HG02981 (cell line): ENCODE measurements around the gene UNC93B1.

ENCODE experiments used
- ATAC-seq: cut with Tn5 transposase; IDR thresholded peaks from one replicate; pipeline ENCODE4 v1.9.1; 2021; ENCODE audit warnings: mild to moderate bottlenecking, moderate library complexity; ENCODE audit not compliant: unreplicated experiment

The UNC93B1 gene

GRCh38 chr11:68003846-68004550, at the start of gene UNC93B1:
Gene UNC93B1 (minus strand): TSS chr11:68004097. CDS start chr11:68004043, 54 bp downstream.
- peak; percentile 51 for ATAC-seq

- ATAC-seq, result no peak
These were observed 49.2 kb upstream of the UNC93B1 start for GRCh38 chr11:68053117-68053516.

- ATAC-seq, result no peak
These were observed 48.4 kb upstream of the UNC93B1 start for GRCh38 chr11:68052137-68052873.

- ATAC-seq, result no peak
These were observed 47.6 kb upstream of the UNC93B1 start for GRCh38 chr11:68051191-68052136.

GRCh38 chr11:68050371-68050841, 46.5 kb upstream of the UNC93B1 start:
- no peak for ATAC-seq

GRCh38 chr11:68049509-68050370, 45.8 kb upstream of the UNC93B1 start:
- no peak for ATAC-seq

- no peak for ATAC-seq
These were observed 45.0 kb upstream of the UNC93B1 start for GRCh38 chr11:68048681-68049508.

GRCh38 chr11:68047437-68048290, 43.8 kb upstream of the UNC93B1 start:
- no peak for ATAC-seq

- no peak for ATAC-seq
These were observed 41.0 kb upstream of the UNC93B1 start for GRCh38 chr11:68044898-68045351.

GRCh38 chr11:68044145-68044813, 40.4 kb upstream of the UNC93B1 start:
- ATAC-seq, result no peak

- ATAC-seq, result no peak
These were observed 39.6 kb upstream of the UNC93B1 start for GRCh38 chr11:68043349-68044144.

GRCh38 chr11:68043029-68043348, 39.1 kb upstream of the UNC93B1 start:
- ATAC-seq, result no peak

- no peak for ATAC-seq
These were observed 38.5 kb upstream of the UNC93B1 start for GRCh38 chr11:68042219-68043028.

GRCh38 chr11:68041617-68042218, 37.8 kb upstream of the UNC93B1 start:
- no peak for ATAC-seq

GRCh38 chr11:68040957-68041591, 37.2 kb upstream of the UNC93B1 start:
- no peak for ATAC-seq
